Measurements from ENCODE around the gene MRPL23. TPM values are rescaled to one million over a fixed set of nuclear protein-coding genes. Genes with fewer than 3 reads are reported as not detected.

Gene MRPL23
- total RNA-seq, 3 donors from 2014 or later, result 100 to 220 (median 201) TPM

GRCh38 chr11:1927026-1927847 is 19.9 kb upstream of the MRPL23 start:
- Mint-ChIP-seq H3K36me3 (ENCODE audit: insufficient read depth) (no peaks in the 10 kb centered on the region), H3K4me1 (ENCODE audit: low read depth) (peaks cover 2% of the 10 kb centered on the region), H3K4me3 (no peak overlapping the region), H3K9me3 (no peaks in the 10 kb centered on the region), H3K27me3 (ENCODE audit: low read depth) (peaks cover 9% of the 10 kb centered on the region)
- DNase-seq, result no peak
- ATAC-seq, result no peak

GRCh38 chr11:1927848-1928469 is 19.2 kb upstream of the MRPL23 start:
- H3K4me1 Mint-ChIP-seq (ENCODE audit: low read depth), result no peaks in the 10 kb centered on the region
- no peaks in the 10 kb centered on the region for H3K9me3 Mint-ChIP-seq
- H3K27me3 Mint-ChIP-seq (ENCODE audit: low read depth), result peaks cover 9% of the 10 kb centered on the region
- H3K4me3 Mint-ChIP-seq, result no peak overlapping the region
- DNase-seq, result no peak
- no peaks in the 10 kb centered on the region for H3K36me3 Mint-ChIP-seq (ENCODE audit: insufficient read depth)
- no peak for ATAC-seq

GRCh38 chr11:1928470-1928890 is 18.7 kb upstream of the MRPL23 start:
- peaks cover 8% of the 10 kb centered on the region for H3K27me3 Mint-ChIP-seq (ENCODE audit: low read depth)
- H3K36me3 Mint-ChIP-seq (ENCODE audit: insufficient read depth), result no peaks in the 10 kb centered on the region
- no peaks in the 10 kb centered on the region for H3K9me3 Mint-ChIP-seq
- no peaks in the 10 kb centered on the region for H3K4me1 Mint-ChIP-seq (ENCODE audit: low read depth)
- ATAC-seq (no peak), DNase-seq (no peak)
- no peak overlapping the region for H3K4me3 Mint-ChIP-seq

GRCh38 chr11:1928891-1929541 is 18.1 kb upstream of the MRPL23 start:
- H3K27me3 Mint-ChIP-seq (ENCODE audit: low read depth), result peaks cover 3% of the 10 kb centered on the region
- ATAC-seq (no peak), DNase-seq (no peak)
- no peak overlapping the region for H3K4me3 Mint-ChIP-seq
- no peaks in the 10 kb centered on the region for H3K4me1 Mint-ChIP-seq (ENCODE audit: low read depth)
- H3K9me3 Mint-ChIP-seq, result no peaks in the 10 kb centered on the region
- H3K36me3 Mint-ChIP-seq (ENCODE audit: insufficient read depth), result no peaks in the 10 kb centered on the region

- Mint-ChIP-seq H3K4me3 (no peak overlapping the region), H3K9me3 (no peaks in the 10 kb centered on the region), H3K4me1 (ENCODE audit: low read depth) (no peaks in the 10 kb centered on the region), H3K36me3 (ENCODE audit: insufficient read depth) (no peaks in the 10 kb centered on the region), H3K27me3 (ENCODE audit: low read depth) (peaks cover 3% of the 10 kb centered on the region)
- DNase-seq, result no peak
- no peak for ATAC-seq
Observed at GRCh38 chr11:1929621-1930461, 17.3 kb upstream of the MRPL23 start.

- peaks cover 3% of the 10 kb centered on the region for H3K27me3 Mint-ChIP-seq (ENCODE audit: low read depth)
- no peak overlapping the region for H3K4me3 Mint-ChIP-seq
- no peak for DNase-seq
- no peaks in the 10 kb centered on the region for H3K4me1 Mint-ChIP-seq (ENCODE audit: low read depth)
- H3K36me3 Mint-ChIP-seq (ENCODE audit: insufficient read depth), result no peaks in the 10 kb centered on the region
- no peak for ATAC-seq
- H3K9me3 Mint-ChIP-seq, result no peaks in the 10 kb centered on the region
Observed at GRCh38 chr11:1930462-1930830, 16.7 kb upstream of the MRPL23 start.

GRCh38 chr11:1931341-1932104 is 15.6 kb upstream of the MRPL23 start:
- Mint-ChIP-seq H3K4me1 (ENCODE audit: low read depth) (no peaks in the 10 kb centered on the region), H3K36me3 (ENCODE audit: insufficient read depth) (no peaks in the 10 kb centered on the region), H3K4me3 (no peak overlapping the region), H3K9me3 (no peaks in the 10 kb centered on the region), H3K27me3 (ENCODE audit: low read depth) (peaks cover 2% of the 10 kb centered on the region)
- DNase-seq, result no peak
- no peak for ATAC-seq

- H3K27me3 Mint-ChIP-seq (ENCODE audit: low read depth), result no peaks in the 10 kb centered on the region
- DNase-seq, result no peak
- no peak overlapping the region for H3K4me3 Mint-ChIP-seq
- H3K4me1 Mint-ChIP-seq (ENCODE audit: low read depth), result no peaks in the 10 kb centered on the region
- no peaks in the 10 kb centered on the region for H3K36me3 Mint-ChIP-seq (ENCODE audit: insufficient read depth)
- no peaks in the 10 kb centered on the region for H3K9me3 Mint-ChIP-seq
- no peak for ATAC-seq
Observed at GRCh38 chr11:1932105-1932480, 15.0 kb upstream of the MRPL23 start.

- no peak for DNase-seq
- ATAC-seq, result no peak
- Mint-ChIP-seq H3K27me3 (ENCODE audit: low read depth) (no peaks in the 10 kb centered on the region), H3K4me1 (ENCODE audit: low read depth) (no peaks in the 10 kb centered on the region), H3K9me3 (no peaks in the 10 kb centered on the region), H3K36me3 (ENCODE audit: insufficient read depth) (no peaks in the 10 kb centered on the region), H3K4me3 (no peak overlapping the region)
Observed at GRCh38 chr11:1932681-1933080, 14.5 kb upstream of the MRPL23 start.

- DNase-seq (no peak), ATAC-seq (no peak)
- no peaks in the 10 kb centered on the region for H3K4me1 Mint-ChIP-seq (ENCODE audit: low read depth)
- no peaks in the 10 kb centered on the region for H3K27me3 Mint-ChIP-seq (ENCODE audit: low read depth)
- no peak overlapping the region for H3K4me3 Mint-ChIP-seq
- no peaks in the 10 kb centered on the region for H3K9me3 Mint-ChIP-seq
- no peaks in the 10 kb centered on the region for H3K36me3 Mint-ChIP-seq (ENCODE audit: insufficient read depth)
Observed at GRCh38 chr11:1933416-1934334, 13.5 kb upstream of the MRPL23 start.

- Mint-ChIP-seq H3K4me1 (ENCODE audit: low read depth) (peaks cover 4% of the 10 kb centered on the region), H3K27me3 (ENCODE audit: low read depth) (no peaks in the 10 kb centered on the region), H3K36me3 (ENCODE audit: insufficient read depth) (no peaks in the 10 kb centered on the region), H3K9me3 (no peaks in the 10 kb centered on the region), H3K4me3 (no peak overlapping the region)
- DNase-seq, result no peak
- ATAC-seq, result no peak
Observed at GRCh38 chr11:1934335-1935155, 12.6 kb upstream of the MRPL23 start.
